DOHH2 (cell line): ENCODE measurements around the gene ZWINT.

Experiments used
- H3F3A ChIP-seq: fragments of 200-600 bp; sonication (generic), shearing (Covaris generic); 2 replicates; pipeline ENCODE4 v1.6.0; 2016; ENCODE audit warnings: antibody characterized with exemption, mild to moderate bottlenecking; ENCODE audit not compliant: control insufficient read depth, insufficient read depth
- H3K27ac ChIP-seq: fragments of 200-600 bp; sonication (generic); 2 replicates; pipeline ENCODE4 v1.5.1; 2014; ENCODE audit warnings: low read depth, mild to moderate bottlenecking, low read length, moderate library complexity
- H3K27me3 ChIP-seq: fragments of 200-600 bp; sonication (generic); 2 replicates; pipeline ENCODE4 v1.6.1; 2014; ENCODE audit warnings: mild to moderate bottlenecking, low read length, mixed read lengths; ENCODE audit not compliant: control insufficient read depth
- H3K36me3 ChIP-seq: fragments of 200-600 bp; sonication (generic); 2 replicates; pipeline ENCODE4 v1.6.1; 2014; ENCODE audit warnings: mild to moderate bottlenecking, low read length, moderate library complexity, mixed read lengths; ENCODE audit not compliant: control insufficient read depth
- H3K4me1 ChIP-seq: fragments of 200-600 bp; sonication (generic); 2 replicates; pipeline ENCODE4 v1.6.1; 2014; ENCODE audit warnings: mild to moderate bottlenecking, low read length, mixed read lengths; ENCODE audit not compliant: control insufficient read depth
- H3K4me2 ChIP-seq: fragments of 200-600 bp; sonication (generic); 2 replicates; pipeline ENCODE4 v1.6.0; 2014; ENCODE audit warnings: mild to moderate bottlenecking, low read length, moderate library complexity
- H3K4me3 ChIP-seq: fragments of 200-600 bp; sonication (generic); 2 replicates; pipeline ENCODE4 v1.5.1; 2014; ENCODE audit warnings: mild to moderate bottlenecking, low read length, mixed read lengths
- H3K79me2 ChIP-seq: fragments of 200-600 bp; sonication (generic); 2 replicates; pipeline ENCODE4 v1.6.1; 2014; ENCODE audit warnings: mild to moderate bottlenecking, low read length, mixed read lengths; ENCODE audit not compliant: control insufficient read depth
- H3K9me2 ChIP-seq: fragments of 200-600 bp; sonication (generic); replicated peaks from 2 replicates; pipeline ENCODE4 v1.6.1; 2014; ENCODE audit warnings: mild to moderate bottlenecking, low read length, mixed read lengths; ENCODE audit not compliant: control insufficient read depth
- H3K9me3 ChIP-seq: fragments of 200-600 bp; sonication (generic); 2 replicates; pipeline ENCODE4 v1.6.1; 2014; ENCODE audit warnings: antibody characterized with exemption, low read length, mixed read lengths; ENCODE audit not compliant: control insufficient read depth, insufficient read depth
- H4K20me1 ChIP-seq: fragments of 200-600 bp; sonication (generic); 2 replicates; pipeline ENCODE4 v1.6.0; 2014; ENCODE audit warnings: low read depth, mild to moderate bottlenecking, antibody characterized with exemption, low read length, moderate library complexity; ENCODE audit not compliant: control insufficient read depth, insufficient read depth
- EZH2phosphoT487 ChIP-seq: fragments of 200-600 bp; sonication (generic); IDR thresholded peaks from 2 replicates; pipeline ENCODE4 v1.6.1; 2017; ENCODE audit warnings: borderline replicate concordance, mild to moderate bottlenecking, antibody characterized with exemption, low read length, moderate library complexity, mixed read lengths
- TF ChIP-seq, protein P1 (sequence below): fragments of 200-600 bp; sonication (generic); IDR thresholded peaks from one replicate; pipeline ENCODE4 v1.5.1; 2014; ENCODE audit warnings: antibody characterized with exemption, mild to moderate bottlenecking, low read depth, low read length; ENCODE audit not compliant: poor library complexity, severe bottlenecking

The ZWINT gene

DNA sequence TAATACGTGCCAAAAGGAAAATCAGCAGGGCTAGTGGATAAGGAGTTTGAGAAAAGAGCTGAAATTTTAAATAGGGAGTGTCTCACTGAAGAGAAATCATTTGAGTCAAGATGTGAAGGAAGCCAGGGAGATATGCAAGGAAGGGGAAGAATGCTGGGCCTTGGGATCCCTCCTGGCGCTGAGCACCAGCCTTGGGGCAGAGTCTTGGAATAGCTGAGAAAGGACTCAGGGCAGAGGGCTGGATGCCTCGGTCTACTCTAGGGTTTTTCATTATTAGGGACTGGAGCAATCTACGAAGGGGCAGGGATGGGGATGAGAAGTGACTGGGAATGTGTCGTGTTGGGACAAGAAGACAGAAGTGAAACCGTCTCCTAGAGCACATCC, 484 bp downstream of the ZWINT start:
- Histone ChIP-seq H3K4me1 (peaks cover 29% of the 10 kb centered on the region), H3K4me3 (peak overlapping the region; percentile 82), H3K9me2 (no peaks in the 10 kb centered on the region), H3K9me3 (no peaks in the 10 kb centered on the region), H3F3A (no peaks in the 10 kb centered on the region), H3K27me3 (no peaks in the 10 kb centered on the region), H3K36me3 (peaks cover 61% of the 10 kb centered on the region), H4K20me1 (no peaks in the 10 kb centered on the region), H3K79me2 (peaks cover 41% of the 10 kb centered on the region), H3K4me2 (peak overlapping the region; percentile 94), H3K27ac (peak overlapping the region; percentile 40)
- TF ChIP-seq EZH2phosphoT487: no peak
- TF ChIP-seq, protein P1, sequence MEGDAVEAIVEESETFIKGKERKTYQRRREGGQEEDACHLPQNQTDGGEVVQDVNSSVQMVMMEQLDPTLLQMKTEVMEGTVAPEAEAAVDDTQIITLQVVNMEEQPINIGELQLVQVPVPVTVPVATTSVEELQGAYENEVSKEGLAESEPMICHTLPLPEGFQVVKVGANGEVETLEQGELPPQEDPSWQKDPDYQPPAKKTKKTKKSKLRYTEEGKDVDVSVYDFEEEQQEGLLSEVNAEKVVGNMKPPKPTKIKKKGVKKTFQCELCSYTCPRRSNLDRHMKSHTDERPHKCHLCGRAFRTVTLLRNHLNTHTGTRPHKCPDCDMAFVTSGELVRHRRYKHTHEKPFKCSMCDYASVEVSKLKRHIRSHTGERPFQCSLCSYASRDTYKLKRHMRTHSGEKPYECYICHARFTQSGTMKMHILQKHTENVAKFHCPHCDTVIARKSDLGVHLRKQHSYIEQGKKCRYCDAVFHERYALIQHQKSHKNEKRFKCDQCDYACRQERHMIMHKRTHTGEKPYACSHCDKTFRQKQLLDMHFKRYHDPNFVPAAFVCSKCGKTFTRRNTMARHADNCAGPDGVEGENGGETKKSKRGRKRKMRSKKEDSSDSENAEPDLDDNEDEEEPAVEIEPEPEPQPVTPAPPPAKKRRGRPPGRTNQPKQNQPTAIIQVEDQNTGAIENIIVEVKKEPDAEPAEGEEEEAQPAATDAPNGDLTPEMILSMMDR: no peak

DNA sequence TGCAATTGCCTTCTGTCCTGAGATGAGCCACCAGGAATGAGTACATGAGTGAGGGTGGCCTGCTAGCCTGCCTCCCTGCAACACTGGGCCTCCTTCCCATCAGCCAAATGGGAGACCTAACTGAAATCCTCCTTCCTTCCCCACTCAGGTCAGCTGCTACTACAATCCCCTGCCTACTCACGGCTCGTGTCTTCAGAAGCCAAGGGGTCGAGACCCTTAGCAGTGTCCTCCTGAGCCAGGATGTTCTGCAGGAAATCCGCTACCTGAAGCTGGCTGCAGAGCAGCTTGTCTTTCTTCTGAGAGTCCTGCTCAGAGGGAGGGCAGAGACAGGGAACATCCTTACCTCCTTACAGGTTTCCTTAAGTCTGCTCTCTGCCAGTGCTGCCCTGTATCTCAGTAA, 1.2 kb downstream of the ZWINT start:
- Histone ChIP-seq H3F3A (no peaks in the 10 kb centered on the region), H3K9me3 (no peaks in the 10 kb centered on the region), H3K4me2 (peak overlapping the region; percentile 94), H3K36me3 (peaks cover 67% of the 10 kb centered on the region), H3K27me3 (no peaks in the 10 kb centered on the region), H3K27ac (no peak overlapping the region), H3K9me2 (no peaks in the 10 kb centered on the region), H3K4me3 (peak overlapping the region; percentile 82), H3K4me1 (peaks cover 29% of the 10 kb centered on the region), H4K20me1 (no peaks in the 10 kb centered on the region), H3K79me2 (peaks cover 41% of the 10 kb centered on the region)
- TF ChIP-seq, protein P1: no peak
- TF ChIP-seq EZH2phosphoT487: no peak

DNA sequence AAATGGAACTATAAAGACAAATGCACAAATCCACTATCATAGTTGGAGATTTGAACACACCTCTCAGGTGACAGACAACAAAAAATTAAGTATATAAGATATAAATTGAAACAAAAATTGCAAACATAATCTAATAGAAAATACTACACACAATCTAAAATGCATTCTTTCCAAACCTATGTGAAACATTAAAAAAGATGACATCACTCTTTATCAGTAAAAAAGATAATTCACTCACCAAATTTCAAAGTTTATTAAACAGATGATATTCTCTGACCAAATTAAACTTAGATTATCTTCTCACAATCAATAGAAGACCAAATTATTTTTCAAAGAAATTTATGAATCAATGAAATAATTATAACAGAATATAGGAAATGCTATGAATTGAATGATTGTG, 4.0 kb downstream of the ZWINT start:
- Histone ChIP-seq H3K4me3 (no peak overlapping the region), H3K9me3 (no peaks in the 10 kb centered on the region), H3K79me2 (peaks cover 41% of the 10 kb centered on the region), H3K4me2 (no peak overlapping the region), H3F3A (peaks cover 2% of the 10 kb centered on the region), H4K20me1 (no peaks in the 10 kb centered on the region), H3K4me1 (peaks cover 23% of the 10 kb centered on the region), H3K36me3 (peaks cover 70% of the 10 kb centered on the region), H3K27ac (no peak overlapping the region), H3K27me3 (no peaks in the 10 kb centered on the region), H3K9me2 (no peaks in the 10 kb centered on the region)
- TF ChIP-seq EZH2phosphoT487: no peak
- TF ChIP-seq, protein P1: no peak

DNA sequence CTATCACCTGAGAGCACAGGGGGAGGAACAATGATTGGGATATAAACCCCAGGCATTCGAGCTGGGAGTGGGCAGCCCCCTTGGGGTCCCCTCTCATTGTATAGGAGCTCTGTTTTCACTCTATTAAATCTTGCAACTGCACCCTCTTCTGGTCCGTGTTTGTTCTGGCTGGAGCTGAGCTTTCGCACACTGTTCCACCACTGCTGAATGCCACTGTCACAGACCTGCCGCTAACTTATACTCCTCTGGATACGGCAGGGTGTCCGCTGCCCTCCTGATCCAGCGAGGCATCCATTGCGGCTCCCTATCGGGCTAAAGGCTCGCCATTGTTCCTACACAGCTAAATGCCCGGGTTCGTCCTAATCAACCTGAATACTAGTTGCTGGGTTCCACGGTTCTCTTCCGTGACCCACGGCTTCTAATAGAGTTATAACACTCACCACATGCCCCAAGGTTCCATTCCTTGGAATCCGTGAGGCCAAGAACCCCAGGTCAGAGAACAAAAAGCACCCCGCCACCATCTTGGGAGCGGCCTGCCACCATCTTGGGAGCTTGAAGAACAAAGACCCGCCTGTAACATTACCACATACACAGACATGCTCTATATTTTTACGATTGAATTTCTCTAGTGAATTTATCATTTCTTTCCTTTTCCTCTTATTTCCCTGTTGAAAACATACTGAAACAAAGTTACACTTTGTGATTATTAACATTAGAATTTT, 9.0 kb downstream of the ZWINT start:
- no peak overlapping the region for H3K4me3 ChIP-seq
- no peak for TF ChIP-seq EZH2phosphoT487
- TF ChIP-seq, protein P1: no peak
- H3K79me2 ChIP-seq: no peaks in the 10 kb centered on the region; the same call in 1 of the 2 replicates
- no peak overlapping the region for H3K4me2 ChIP-seq
- H3K27ac ChIP-seq: no peak overlapping the region
- H3K9me2 ChIP-seq: no peaks in the 10 kb centered on the region
- no peaks in the 10 kb centered on the region for H3K4me1 ChIP-seq
- peaks cover 2% of the 10 kb centered on the region for H3F3A ChIP-seq
- H4K20me1 ChIP-seq: no peaks in the 10 kb centered on the region
- H3K9me3 ChIP-seq: no peaks in the 10 kb centered on the region
- no peaks in the 10 kb centered on the region for H3K27me3 ChIP-seq
- peaks cover 32% of the 10 kb centered on the region for H3K36me3 ChIP-seq
